Spleen (tissue), 3 donors: ENCODE results near the gene LINC01488.

Source experiments
- POLR2A ChIP-seq, 3 donors: fragments of 450-650 bp; IDR thresholded peaks; one replicate each; pipeline ENCODE4 v1.5.1; 2017; ENCODE audit warnings: antibody characterized with exemption in 3 of 3, mild to moderate bottlenecking in 1 of 3
- POLR2AphosphoS5 ChIP-seq, 3 donors: sonication (generic); formaldehyde crosslinking; IDR thresholded peaks; one replicate each; pipeline ENCODE4 v1.5.1; 2017; ENCODE audit warnings: antibody characterized with exemption in 3 of 3

- no peak for TF ChIP-seq POLR2A (IDR thresholded peaks at IDR 0.05)
- TF ChIP-seq POLR2AphosphoS5 (IDR thresholded peaks at IDR 0.05), result no peak
Observed at GRCh38 chr11:69455969-69456368, 25.5 kb upstream of the LINC01488 start.
